A673 (cell line): ENCODE results near the gene MAB21L2. TPM values are rescaled to one million over a fixed set of nuclear protein-coding genes. Genes with fewer than 3 reads are reported as not detected.
A peak's percentile ranks its signal among the peaks of the same experiment; 100 is the strongest.

Experiments used
- BruUV-seq: library from RNA; stranded (reverse); fragments of 400-500 nt; replicated peaks from 2 replicates; lab custom pipeline; 2021; lab: Mats Ljungman, UMichigan
- CTCF ChIA-PET: fragments of 300-600 bp; sonication (Branson Sonifier 250); formaldehyde crosslinking; loops from one replicate; lab custom pipeline; 2022; ENCODE audit warnings: antibody characterized with exemption; lab: Charles Lee
- POLR2A ChIA-PET: fragments of 300-600 bp; sonication (Branson Sonifier 250); formaldehyde crosslinking; loops from one replicate; lab custom pipeline; 2022; ENCODE audit warnings: antibody characterized with exemption; ENCODE audit not compliant: low non-redundant PET; lab: Charles Lee
- DNase-seq: peaks from one replicate; pipeline ENCODE4 v3.0.0-alpha.2; 2015; ENCODE audit warnings: low spot score
- H3K27ac ChIP-seq: fragments of 200-600 bp; sonication (generic); 2 replicates; pipeline ENCODE4 v1.5.1; 2016; ENCODE audit warnings: mixed run types, low read depth, mild to moderate bottlenecking, mixed read lengths, antibody characterized with exemption, low read length; ENCODE audit not compliant: poor library complexity, severe bottlenecking
- H3K27me3 ChIP-seq: fragments of 200-600 bp; sonication (generic); replicated peaks from 2 replicates; pipeline ENCODE4 v1.6.1; 2017; ENCODE audit warnings: mixed run types, low read depth, mild to moderate bottlenecking, mixed read lengths, antibody characterized with exemption, low read length; ENCODE audit not compliant: insufficient read depth, poor library complexity
- H3K36me3 ChIP-seq: fragments of 200-600 bp; sonication (generic); 2 replicates; pipeline ENCODE4 v1.6.1; 2016; ENCODE audit warnings: mixed run types, mild to moderate bottlenecking, mixed read lengths, antibody characterized with exemption, low read length; ENCODE audit not compliant: insufficient read depth, poor library complexity, severe bottlenecking
- H3K4me1 ChIP-seq: fragments of 200-600 bp; sonication (generic); 2 replicates; pipeline ENCODE4 v1.6.1; 2017; ENCODE audit warnings: mixed run types, mild to moderate bottlenecking, mixed read lengths, antibody characterized with exemption, low read length; ENCODE audit not compliant: insufficient read depth, poor library complexity, severe bottlenecking
- H3K4me3 ChIP-seq: fragments of 200-600 bp; sonication (generic); 2 replicates; pipeline ENCODE4 v1.5.1; 2016; ENCODE audit warnings: low read depth, mixed run types, mild to moderate bottlenecking, mixed read lengths, low read length; ENCODE audit not compliant: poor library complexity, severe bottlenecking
- H3K9me3 ChIP-seq: fragments of 200-600 bp; sonication (generic); 2 replicates; pipeline ENCODE4 v1.6.1; 2016; ENCODE audit warnings: mixed run types, low read depth, mild to moderate bottlenecking, mixed read lengths, antibody characterized with exemption, low read length; ENCODE audit not compliant: poor library complexity, severe bottlenecking
- EZH2 ChIP-seq: fragments of 200-600 bp; sonication (generic); IDR thresholded peaks from 2 replicates; pipeline ENCODE4 v1.6.1; 2017; ENCODE audit warnings: borderline replicate concordance, low read depth, mild to moderate bottlenecking, mixed read lengths, antibody characterized with exemption, low read length; ENCODE audit not compliant: poor library complexity, severe bottlenecking
- intact Hi-C: fragments of 100-400 bp; cut with micrococcal nuclease; formaldehyde crosslinking; loops from one replicate; pipeline ENCODE4 v1.10.0; 2022; ENCODE audit not compliant: unreplicated experiment
- total RNA-seq: library from RNA; stranded (reverse); gene quantifications from 2 replicates; pipeline ENCODE4 v1.2.3, GENCODE V29; 2021
- TF ChIP-seq, protein P1 (sequence below): fragments of 300-800, 200-600 bp; sonication (generic); conservative IDR thresholded peaks from 2 replicates; pipeline ENCODE4 v1.5.1; 2017; ENCODE audit warnings: low read depth, mild to moderate bottlenecking, antibody characterized with exemption, low read length, moderate library complexity, mixed read lengths

Gene MAB21L2
- total RNA-seq, 1 experiment from 2014 or later, result not detected

DNA sequence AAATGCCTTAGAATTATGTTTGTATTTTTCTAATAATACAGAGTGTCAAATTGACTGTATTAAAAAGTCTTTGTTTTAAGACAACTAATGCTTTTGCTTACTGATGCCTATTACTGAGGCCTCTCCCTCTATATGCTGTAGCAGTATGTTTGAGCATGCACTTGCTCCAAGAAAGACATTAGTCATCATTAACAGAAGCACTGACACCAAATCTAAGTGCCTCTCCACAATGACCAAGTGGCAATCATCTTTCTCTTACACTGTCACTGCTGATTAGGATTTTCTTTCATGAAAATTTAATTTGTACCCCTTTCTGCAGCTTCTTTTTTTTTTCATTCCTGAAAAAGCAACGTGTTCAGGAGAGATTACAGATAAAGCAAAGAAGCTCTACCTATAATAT, 11.1 kb upstream of the MAB21L2 start:
- Histone ChIP-seq H3K27me3 (no peaks in the 10 kb centered on the region), H3K27ac (no peak overlapping the region), H3K9me3 (no peaks in the 10 kb centered on the region), H3K36me3 (no peaks in the 10 kb centered on the region), H3K4me3 (no peak overlapping the region), H3K4me1 (no peaks in the 10 kb centered on the region)
- POLR2A ChIA-PET, result no interaction called here
- intact Hi-C loops, result no loop called here
- peak; percentile 26 for DNase-seq
- CTCF ChIA-PET, result no interaction called here
- no TSS peak for BruUV-seq
- TF ChIP-seq, protein P1, sequence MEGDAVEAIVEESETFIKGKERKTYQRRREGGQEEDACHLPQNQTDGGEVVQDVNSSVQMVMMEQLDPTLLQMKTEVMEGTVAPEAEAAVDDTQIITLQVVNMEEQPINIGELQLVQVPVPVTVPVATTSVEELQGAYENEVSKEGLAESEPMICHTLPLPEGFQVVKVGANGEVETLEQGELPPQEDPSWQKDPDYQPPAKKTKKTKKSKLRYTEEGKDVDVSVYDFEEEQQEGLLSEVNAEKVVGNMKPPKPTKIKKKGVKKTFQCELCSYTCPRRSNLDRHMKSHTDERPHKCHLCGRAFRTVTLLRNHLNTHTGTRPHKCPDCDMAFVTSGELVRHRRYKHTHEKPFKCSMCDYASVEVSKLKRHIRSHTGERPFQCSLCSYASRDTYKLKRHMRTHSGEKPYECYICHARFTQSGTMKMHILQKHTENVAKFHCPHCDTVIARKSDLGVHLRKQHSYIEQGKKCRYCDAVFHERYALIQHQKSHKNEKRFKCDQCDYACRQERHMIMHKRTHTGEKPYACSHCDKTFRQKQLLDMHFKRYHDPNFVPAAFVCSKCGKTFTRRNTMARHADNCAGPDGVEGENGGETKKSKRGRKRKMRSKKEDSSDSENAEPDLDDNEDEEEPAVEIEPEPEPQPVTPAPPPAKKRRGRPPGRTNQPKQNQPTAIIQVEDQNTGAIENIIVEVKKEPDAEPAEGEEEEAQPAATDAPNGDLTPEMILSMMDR, result no peak
- no peak for TF ChIP-seq EZH2

GRCh38 chr4:150572704-150573504, 9.0 kb upstream of the MAB21L2 start:
- BruUV-seq, result no TSS peak
- TF ChIP-seq, protein P1, result no peak
- TF ChIP-seq EZH2, result no peak
- Histone ChIP-seq H3K4me1 (no peaks in the 10 kb centered on the region), H3K27ac (no peak overlapping the region), H3K36me3 (no peaks in the 10 kb centered on the region), H3K9me3 (no peaks in the 10 kb centered on the region), H3K4me3 (no peak overlapping the region), H3K27me3 (no peaks in the 10 kb centered on the region)
- intact Hi-C loops, result no loop called here
- ChIA-PET CTCF (no interaction called here), POLR2A (no interaction called here)
- DNase-seq, result no peak

DNA sequence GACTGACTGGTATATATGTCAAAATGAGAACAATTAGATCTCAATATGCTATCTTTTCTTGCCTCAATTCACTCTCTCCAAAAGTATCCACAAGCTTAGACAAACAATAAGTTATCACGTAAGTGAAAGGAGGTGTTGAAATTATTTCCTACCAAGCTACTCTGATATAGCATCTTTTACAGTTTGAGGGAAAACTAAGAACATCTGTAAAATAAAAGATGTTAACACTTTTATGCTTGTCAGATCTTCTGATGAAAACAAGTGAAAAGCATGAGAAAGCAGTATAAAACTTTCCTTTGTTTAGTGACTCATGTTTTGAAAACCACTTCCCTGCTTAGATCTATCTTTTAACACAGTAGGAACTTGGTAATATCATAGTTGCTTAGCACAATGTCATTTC, 8.4 kb upstream of the MAB21L2 start:
- ChIA-PET CTCF (no interaction called here), POLR2A (no interaction called here)
- intact Hi-C loops, result no loop called here

More for the DNA sequence above, 8.4 kb upstream of the MAB21L2 start:
- H3K27me3 ChIP-seq, result no peaks in the 10 kb centered on the region
- H3K27ac ChIP-seq, result no peak overlapping the region
- TF ChIP-seq EZH2, result no peak
- TF ChIP-seq, protein P1, result no peak
- H3K36me3 ChIP-seq, result no peaks in the 10 kb centered on the region
- no peaks in the 10 kb centered on the region for H3K4me1 ChIP-seq
- DNase-seq, result no peak
- no peak overlapping the region for H3K4me3 ChIP-seq
- no peaks in the 10 kb centered on the region for H3K9me3 ChIP-seq
- BruUV-seq, result no TSS peak
